Osteoblast (primary cell): ENCODE results near the gene PDK2. TPM values are rescaled to one million over a fixed set of nuclear protein-coding genes. Genes with fewer than 3 reads are reported as not detected.
A peak's percentile ranks its signal among the peaks of the same experiment; 100 is the strongest.

Experiments
- DNase-seq: peaks from one replicate; pipeline ENCODE4 v3.0.0; 2011; ENCODE audit warnings: low spot score, mixed read lengths; ENCODE audit not compliant: insufficient read length; ENCODE audit errors: missing footprints
- H2AFZ ChIP-seq: 2 replicates; pipeline ENCODE4 v1.6.0; 2011; ENCODE audit warnings: mild to moderate bottlenecking, low read length
- H3K27ac ChIP-seq: 2 replicates; pipeline ENCODE4 v1.5.1; 2011; ENCODE audit warnings: mild to moderate bottlenecking, low read depth, low read length, moderate library complexity
- H3K27me3 ChIP-seq: 2 replicates; pipeline ENCODE4 v1.6.0; 2012; ENCODE audit warnings: mild to moderate bottlenecking, control low read depth, inconsistent platforms, low read length, moderate library complexity; ENCODE audit not compliant: insufficient read depth
- H3K36me3 ChIP-seq: 2 replicates; pipeline ENCODE4 v1.5.1; 2011; ENCODE audit warnings: mild to moderate bottlenecking, low read length, control low read depth, moderate library complexity; ENCODE audit not compliant: insufficient read depth
- H3K4me1 ChIP-seq: 2 replicates; pipeline ENCODE4 v1.5.1; 2011; ENCODE audit warnings: mild to moderate bottlenecking, low read length, control low read depth, moderate library complexity; ENCODE audit not compliant: insufficient read depth
- H3K4me2 ChIP-seq: 2 replicates; pipeline ENCODE4 v1.6.0; 2011; ENCODE audit warnings: mild to moderate bottlenecking, low read length; ENCODE audit not compliant: insufficient read depth
- H3K4me3 ChIP-seq: fragments of 200-600 bp; sonication (generic); 3 replicates; pipeline ENCODE4 v1.5.1; 2012; ENCODE audit warnings: mild to moderate bottlenecking, low read length, inconsistent platforms; ENCODE audit not compliant: insufficient read depth
- H3K79me2 ChIP-seq: 2 replicates; pipeline ENCODE4 v1.6.0; 2012; ENCODE audit warnings: mild to moderate bottlenecking, low read length, control low read depth, inconsistent platforms; ENCODE audit not compliant: insufficient read depth
- H3K9me3 ChIP-seq: 2 replicates; pipeline ENCODE4 v1.5.1; 2011; ENCODE audit warnings: low read depth, low read length, control low read depth
- H4K20me1 ChIP-seq: 2 replicates; pipeline ENCODE4 v1.6.0; 2012; ENCODE audit warnings: mild to moderate bottlenecking, low read length, control low read depth; ENCODE audit not compliant: insufficient read depth
- CTCF ChIP-seq: IDR thresholded peaks from 2 replicates; pipeline ENCODE4 v1.5.1; 2011; ENCODE audit warnings: mild to moderate bottlenecking, low read depth, low read length, moderate library complexity; ENCODE audit errors: extremely low read depth
- total RNA-seq: library from RNA; depleted of rRNA; stranded (reverse); fragments of >200 nt; gene quantifications from 2 replicates; pipeline ENCODE4 v1.2.3, GENCODE V29; 2012

Gene PDK2
- total RNA-seq, 1 donor: 43.4 TPM

DNA sequence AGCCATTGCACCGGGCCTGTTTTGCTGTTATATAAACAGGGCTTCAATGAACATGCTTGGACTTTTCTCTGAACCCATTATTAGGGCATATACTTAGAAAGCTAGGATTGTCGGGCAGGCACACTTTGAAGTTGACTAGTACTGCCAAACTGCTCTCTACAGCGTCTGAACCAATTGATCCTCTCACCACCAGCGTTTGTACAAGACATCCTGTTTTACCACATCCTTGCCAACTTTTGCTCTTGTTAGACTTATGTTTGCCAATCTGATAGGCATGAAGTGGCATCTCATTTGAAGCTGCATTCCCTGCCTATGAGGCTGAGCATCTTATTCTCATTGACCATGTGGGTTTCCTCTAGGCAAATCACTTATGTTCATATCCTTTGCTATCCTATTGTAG, 62.7 kb downstream of the PDK2 start:
- no peaks in the 10 kb centered on the region for H3K36me3 ChIP-seq
- peaks cover 38% of the 10 kb centered on the region for H3K4me1 ChIP-seq
- TF ChIP-seq CTCF: no peak
- no peaks in the 10 kb centered on the region for H3K79me2 ChIP-seq
- no peaks in the 10 kb centered on the region for H4K20me1 ChIP-seq
- no peaks in the 10 kb centered on the region for H3K9me3 ChIP-seq
- H3K4me3 ChIP-seq: no peak overlapping the region
- H3K27ac ChIP-seq: no peak overlapping the region
- peak; percentile 5 for DNase-seq
- no peak overlapping the region for H2AFZ ChIP-seq
- no peak overlapping the region for H3K4me2 ChIP-seq
- no peaks in the 10 kb centered on the region for H3K27me3 ChIP-seq

GRCh38 chr17:50161023-50161910, 66.1 kb downstream of the PDK2 start:
- peak; percentile 93 for TF ChIP-seq CTCF
- H3K4me2 ChIP-seq: peak overlapping the region; percentile 100
- no peaks in the 10 kb centered on the region for H3K79me2 ChIP-seq
- no peaks in the 10 kb centered on the region for H4K20me1 ChIP-seq
- peak; percentile 100 for DNase-seq
- peak overlapping the region; percentile 56 for H3K27ac ChIP-seq
- no peaks in the 10 kb centered on the region for H3K9me3 ChIP-seq
- peak overlapping the region; percentile 83 for H3K4me3 ChIP-seq
- peaks cover 11% of the 10 kb centered on the region for H3K4me1 ChIP-seq
- no peaks in the 10 kb centered on the region for H3K36me3 ChIP-seq
- no peaks in the 10 kb centered on the region for H3K27me3 ChIP-seq
- H2AFZ ChIP-seq: peak overlapping the region; percentile 95

Other genes starting within 250 kb of the PDK2 start
- not detected in 2 replicates for gene TAC4, start 247.3 kb upstream of the PDK2 start, total RNA-seq
- under 0.01 TPM in 1 of 2 replicates, not detected in the other for gene DLX4, start 126.2 kb upstream of the PDK2 start, total RNA-seq
- 0.59 and 1.1 TPM in 2 replicates for gene DLX3, start 100.1 kb upstream of the PDK2 start, total RNA-seq
- gene ITGA3, start 39.2 kb upstream of the PDK2 start, total RNA-seq: 73.4 and 81.4 TPM in 2 replicates
- gene SAMD14, start 34.8 kb downstream of the PDK2 start, total RNA-seq: 2.5 and 2.7 TPM in 2 replicates
- 44.2 and 48.9 TPM in 2 replicates for gene PPP1R9B, start 55.3 kb downstream of the PDK2 start, total RNA-seq
- 0.29 TPM in 1 of 2 replicates, not detected in the other for gene SGCA, start 70.7 kb downstream of the PDK2 start, total RNA-seq
- 6,718 and 8,987 TPM in 2 replicates for gene COL1A1, start 106.3 kb downstream of the PDK2 start, total RNA-seq
- gene TMEM92, start 179.1 kb downstream of the PDK2 start, total RNA-seq: under 0.01 and 0.36 TPM in 2 replicates